NCI-H748 treated with DMSO at 0.1 percent for 48 hours (cell line): ENCODE results near the gene DOK3.

Source experiments
- DNase-seq: peaks from one replicate; lab custom pipeline; 2025; lab: John Stamatoyannopoulos, UW

Gene DOK3

DNA sequence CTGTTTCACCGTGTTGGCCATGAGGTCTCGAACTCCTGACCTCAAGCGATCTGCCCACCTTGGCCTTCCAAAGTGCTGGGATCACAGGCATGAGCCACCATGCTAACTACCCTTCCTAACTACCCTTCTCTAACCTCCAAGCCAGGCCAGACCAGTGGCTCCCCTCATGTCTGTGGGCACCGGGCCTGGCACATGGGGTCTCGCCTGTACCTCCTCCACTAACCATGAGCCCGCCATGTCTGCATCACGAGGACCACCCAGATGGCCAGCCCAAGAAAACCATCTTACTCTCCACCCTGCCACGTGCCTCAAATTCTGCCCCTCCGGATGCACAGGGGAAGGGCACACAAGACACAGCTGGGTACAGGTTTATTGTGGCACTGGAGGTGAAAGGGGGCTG, 26.6 kb downstream of the DOK3 start:
- DNase-seq, result no peak

DNA sequence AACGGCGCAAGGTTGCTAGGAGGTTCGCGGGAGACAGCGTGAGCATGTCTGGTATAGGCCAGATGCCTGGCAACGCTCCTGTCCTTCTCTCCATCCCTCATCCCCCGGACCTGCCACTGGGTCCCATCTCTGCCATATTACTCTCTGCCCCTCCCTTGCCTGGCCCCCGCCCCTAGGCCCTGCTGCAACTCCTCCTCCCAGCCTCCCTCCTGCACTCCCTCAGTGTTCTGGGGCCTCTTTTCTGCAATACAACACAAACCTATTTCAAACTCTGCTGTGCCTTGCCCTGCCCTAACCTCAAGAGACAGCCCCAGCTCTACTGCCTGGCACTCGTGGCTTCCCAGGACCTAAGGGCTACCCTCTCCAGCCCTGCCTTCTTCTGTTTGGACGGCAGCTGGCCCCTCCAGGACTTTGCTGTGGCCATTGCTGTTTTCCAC, 27.2 kb downstream of the DOK3 start:
- no peak for DNase-seq

DNA sequence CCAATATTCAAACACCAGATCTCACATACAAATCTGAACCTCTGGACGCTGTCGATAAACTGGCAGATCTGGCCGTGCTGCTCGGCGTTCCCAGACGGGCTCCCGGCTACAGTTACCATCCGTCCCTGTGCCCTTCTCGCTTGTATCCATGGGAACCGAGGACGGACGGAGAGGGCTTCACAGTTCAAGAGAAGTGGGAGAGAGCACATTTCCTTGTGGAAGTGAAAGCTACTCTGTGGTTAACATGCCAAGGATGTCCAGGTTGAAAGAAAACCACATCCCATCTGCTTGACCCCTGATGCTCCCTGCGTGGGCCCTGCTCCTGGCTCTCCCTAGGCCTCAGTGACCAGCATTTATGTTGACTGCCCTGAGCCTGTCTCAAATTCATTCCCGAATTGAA, 29.9 kb downstream of the DOK3 start:
- DNase-seq, result no peak

DNA sequence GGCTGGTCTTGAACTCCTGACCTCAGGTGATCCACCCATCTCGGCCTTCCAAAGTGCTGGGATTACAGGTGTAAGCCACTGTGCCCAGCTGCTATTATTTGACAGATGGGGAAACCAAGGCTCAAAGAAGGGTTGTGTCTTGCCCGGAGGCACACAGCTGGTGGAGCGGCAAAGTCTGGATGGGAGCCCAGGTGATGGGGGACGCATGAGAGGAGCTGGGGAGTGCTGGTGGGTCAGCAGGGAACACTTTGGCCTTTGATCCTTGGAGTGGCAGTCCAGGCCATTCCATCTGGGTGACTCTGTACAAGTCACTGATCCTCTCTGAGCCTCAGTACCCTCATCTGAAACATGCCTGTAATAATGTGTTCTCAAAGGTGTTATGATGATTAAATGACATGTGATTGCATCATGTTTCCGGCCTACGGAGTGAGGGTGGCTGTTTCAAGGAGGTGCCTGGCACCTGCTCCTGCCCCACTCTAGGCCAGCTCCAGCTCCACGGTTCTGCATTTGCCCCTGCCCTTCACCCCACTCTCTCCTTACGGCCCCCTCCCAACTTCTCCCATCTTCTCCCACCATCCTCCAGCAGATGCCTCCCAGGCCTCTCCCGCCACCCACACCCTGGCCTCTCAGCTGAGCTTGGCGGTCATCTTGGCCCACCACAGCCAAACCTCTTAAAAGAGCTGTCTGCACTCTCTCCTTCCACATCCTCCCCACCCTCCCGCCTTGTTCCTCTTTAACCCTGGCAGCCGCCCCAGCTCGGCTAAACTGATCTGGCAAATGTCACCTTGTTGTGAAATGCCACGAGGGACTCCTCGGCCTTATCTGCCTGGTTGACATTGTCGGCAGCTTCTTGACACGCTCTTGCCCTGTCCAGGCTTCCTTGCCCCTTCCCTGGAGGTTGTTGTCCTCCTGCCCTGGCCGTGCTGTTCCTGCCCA, 30.6 kb downstream of the DOK3 start:
- DNase-seq, result no peak

GRCh38 chr5:177477701-177478477, 31.7 kb downstream of the DOK3 start:
- no peak for DNase-seq

DNA sequence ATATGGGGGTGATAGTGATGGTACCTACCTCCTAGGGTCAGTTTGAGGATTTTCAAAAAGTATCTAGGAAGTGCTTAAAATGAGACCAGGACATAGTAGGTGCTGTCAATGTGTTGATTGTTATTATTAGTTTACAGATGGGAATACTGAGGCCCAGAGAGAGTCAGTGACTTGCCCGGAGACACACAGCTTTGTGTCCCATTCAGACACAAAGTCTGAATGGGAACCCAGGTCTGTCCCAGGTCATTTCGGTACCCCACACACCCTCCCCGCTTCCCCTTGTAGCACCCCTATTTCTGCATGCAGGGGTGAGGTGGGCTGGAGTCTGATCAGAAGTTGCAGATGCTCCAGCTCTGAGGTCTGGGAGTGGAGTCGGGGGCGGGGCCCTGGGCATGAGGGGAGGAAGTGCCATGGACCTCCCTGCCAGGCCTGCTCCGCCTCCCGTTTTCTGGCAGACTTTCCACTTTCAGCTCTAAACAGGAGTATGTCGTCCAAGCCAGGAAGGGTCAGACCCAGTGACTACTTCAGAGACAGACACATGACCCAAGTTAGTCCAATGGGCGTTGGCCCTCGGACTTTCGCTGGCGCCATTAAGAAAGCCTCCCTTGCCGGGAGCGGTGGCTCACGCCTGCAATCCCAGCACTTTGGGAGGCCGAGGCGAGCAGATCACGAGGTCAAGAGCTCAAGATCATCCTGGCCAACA, 32.9 kb downstream of the DOK3 start:
- DNase-seq, result no peak

DNA sequence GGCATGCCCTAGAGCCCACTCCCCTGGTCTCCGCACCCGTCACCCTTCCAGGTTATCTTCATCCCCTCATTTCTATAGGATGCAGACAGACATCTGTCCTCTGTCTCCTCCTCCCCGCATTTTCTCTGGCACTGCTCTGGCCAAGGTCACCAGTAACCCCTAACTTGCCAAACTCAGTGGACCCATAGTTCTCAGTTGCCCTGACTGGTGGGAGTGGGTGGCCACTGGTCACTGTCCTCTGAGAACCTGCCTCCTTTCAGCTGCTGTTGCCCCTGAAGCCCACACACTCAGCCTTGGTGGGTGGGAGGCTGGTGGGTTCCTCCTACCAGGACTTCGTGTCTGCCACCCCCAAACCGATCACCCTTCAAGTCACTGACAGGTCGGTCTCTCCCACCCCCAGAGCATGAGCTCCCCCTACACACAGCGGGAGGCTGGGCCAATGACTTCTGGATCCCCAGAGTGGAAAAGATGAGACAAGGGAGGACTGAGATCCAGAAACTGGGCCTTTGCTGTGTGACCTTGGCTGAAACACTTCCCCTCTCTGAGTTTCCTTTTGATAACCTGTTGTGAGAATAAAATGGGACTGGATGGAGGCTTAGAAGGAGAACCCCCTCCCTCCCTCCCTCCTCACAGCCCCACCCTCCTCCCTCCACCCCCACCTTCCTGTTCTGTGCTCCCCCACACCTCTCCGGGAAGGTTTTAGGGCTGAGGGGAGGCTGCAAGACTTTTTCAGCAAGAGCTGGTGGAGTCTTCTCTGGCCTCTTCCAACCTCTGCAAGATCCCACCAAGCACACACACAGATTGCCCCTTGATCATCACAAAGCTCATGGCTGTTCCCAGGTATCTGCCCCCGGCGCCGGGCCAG, 33.8 kb downstream of the DOK3 start:
- DNase-seq, result no peak

DNA sequence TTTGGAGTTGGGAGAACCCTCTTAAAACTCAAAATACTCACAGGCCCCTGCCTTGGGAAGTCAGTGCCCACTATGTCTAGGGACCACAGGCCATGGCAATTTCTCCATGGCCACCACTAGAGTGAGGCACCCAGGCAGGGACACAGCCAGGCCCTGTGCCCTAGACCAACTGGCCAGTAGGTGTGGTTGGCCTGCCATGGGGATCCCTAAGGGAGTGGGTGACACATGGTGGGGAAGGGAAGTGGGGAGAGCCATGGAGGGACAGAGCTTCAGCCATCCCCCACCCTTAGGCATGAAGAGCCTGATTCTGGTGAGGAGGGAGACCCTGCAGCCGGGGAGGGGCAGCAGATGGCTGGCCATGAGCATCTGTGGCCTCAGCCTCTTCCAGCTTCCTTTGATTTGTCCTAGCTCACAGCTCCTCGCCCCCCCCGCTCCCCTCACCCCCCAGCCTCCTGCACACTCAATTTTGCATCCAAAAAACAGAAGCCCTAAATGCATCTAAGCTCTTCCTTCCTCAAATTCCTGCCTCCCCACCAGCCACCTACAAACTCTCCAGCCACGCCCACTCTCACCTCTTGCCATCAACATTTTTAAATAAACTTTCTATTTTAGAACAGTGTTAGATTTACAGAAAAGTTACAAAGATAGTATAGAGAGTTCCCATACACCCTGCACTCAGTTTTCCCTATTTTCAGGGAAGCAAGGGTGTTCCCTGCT, 34.6 kb downstream of the DOK3 start:
- no peak for DNase-seq

DNA sequence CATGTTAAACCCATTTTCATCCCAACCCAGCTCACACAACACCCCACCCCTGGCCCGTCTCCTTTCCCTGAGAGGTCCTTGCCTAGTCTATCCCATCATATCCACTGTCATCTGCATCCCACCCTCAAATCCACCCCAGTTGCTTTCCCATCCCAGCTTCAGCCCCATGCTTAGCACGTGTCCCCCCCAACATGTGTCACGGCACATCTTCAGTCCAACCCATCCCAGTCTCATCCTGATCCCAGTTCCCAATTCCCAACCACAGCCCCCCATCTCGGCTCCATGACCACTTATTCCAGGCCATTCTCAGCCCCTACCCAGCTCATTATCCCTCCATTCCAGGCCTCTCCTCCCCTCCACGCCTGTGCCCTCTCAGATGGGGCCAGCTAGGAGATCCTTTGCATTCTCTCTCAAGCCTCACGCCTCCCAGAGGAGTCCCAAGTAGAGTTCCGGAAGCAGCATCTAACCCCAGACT, 35.6 kb downstream of the DOK3 start:
- no peak for DNase-seq

- peak; percentile 23 for DNase-seq
These were observed 36.1 kb downstream of the DOK3 start, which contains the start of gene DBN1 for GRCh38 chr5:177473443-177474001. DBN1 (minus strand) TSS chr5:177473634; CDS start chr5:177473521, 113 bp downstream.

GRCh38 chr5:177472460-177473442, 36.9 kb downstream of the DOK3 start:
- DNase-seq, result no peak

DNA sequence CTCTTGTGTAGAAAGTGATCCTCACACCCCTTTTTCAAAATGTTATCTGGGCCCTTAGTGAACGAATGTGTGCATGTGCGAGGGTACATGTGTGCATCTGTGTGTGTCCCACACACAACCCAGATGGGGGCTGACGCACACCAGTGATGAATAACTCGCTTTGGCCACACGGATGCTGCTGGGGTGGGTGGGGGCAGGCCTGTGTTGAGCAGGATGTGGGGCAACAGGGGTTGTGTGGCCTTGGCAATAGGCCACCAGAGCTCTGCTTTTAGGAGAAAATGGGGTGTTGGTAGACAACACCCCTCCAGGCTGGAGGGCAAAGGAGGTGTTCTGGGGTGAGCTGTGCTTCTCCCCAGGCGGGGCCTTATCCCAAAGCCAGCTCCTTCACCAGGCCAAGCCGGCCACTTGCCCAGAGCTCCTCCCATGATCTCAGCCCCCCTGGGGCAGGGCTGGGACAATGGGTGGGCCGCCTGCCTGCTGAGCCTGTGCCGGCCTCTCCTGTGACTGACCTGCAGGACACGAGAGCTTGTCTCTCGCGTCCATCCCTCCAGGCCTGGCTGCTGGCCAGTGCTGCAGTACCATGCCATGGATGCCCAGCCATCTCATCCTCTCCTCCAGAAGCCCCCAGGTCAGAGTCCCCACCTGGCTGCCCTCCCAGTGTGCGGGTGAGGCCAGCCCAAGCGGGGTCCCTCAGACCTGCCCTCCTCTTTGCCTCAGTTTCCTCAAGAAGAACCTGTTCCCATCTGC, 37.8 kb downstream of the DOK3 start:
- no peak for DNase-seq

- no peak for DNase-seq
These were observed 38.7 kb downstream of the DOK3 start for GRCh38 chr5:177470759-177471536.

DNA sequence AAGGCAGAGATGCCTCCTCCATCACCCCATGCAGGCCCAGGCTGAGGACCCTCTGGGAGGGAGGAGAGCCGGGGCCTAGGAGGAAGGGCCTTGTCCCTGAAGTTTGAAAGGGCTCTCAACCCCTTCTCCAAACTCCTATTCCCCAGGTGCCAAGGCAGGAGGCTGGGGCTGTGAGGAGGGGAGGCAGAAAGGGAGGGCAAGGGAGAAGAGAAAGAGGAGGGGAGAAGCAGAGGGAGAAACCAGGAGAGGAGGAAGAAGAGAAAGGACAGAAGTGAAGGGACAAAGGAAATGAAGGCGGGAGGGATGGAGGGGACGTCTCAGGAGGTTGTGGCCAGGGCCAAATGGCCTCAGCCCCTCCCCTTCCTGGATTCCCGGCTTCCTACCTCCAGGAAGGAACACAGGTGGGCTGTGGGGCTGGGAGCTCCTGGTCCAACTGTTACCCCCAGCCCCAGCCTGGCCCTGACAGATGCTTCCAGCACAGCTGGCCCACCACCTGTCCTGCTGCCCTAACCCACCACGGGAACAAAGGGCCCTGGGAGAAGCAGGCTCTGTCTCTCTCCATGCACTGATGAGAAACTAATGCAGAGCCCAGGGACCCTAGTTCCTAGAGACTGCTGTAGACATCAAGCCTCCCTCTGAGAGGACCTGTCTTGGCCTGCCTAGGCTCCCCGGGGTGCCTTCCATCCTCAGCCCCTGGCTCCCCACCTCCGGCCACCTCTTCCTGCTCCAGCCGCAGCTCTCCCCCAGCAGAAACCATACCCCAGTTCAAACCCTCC, 39.7 kb downstream of the DOK3 start:
- no peak for DNase-seq

DNA sequence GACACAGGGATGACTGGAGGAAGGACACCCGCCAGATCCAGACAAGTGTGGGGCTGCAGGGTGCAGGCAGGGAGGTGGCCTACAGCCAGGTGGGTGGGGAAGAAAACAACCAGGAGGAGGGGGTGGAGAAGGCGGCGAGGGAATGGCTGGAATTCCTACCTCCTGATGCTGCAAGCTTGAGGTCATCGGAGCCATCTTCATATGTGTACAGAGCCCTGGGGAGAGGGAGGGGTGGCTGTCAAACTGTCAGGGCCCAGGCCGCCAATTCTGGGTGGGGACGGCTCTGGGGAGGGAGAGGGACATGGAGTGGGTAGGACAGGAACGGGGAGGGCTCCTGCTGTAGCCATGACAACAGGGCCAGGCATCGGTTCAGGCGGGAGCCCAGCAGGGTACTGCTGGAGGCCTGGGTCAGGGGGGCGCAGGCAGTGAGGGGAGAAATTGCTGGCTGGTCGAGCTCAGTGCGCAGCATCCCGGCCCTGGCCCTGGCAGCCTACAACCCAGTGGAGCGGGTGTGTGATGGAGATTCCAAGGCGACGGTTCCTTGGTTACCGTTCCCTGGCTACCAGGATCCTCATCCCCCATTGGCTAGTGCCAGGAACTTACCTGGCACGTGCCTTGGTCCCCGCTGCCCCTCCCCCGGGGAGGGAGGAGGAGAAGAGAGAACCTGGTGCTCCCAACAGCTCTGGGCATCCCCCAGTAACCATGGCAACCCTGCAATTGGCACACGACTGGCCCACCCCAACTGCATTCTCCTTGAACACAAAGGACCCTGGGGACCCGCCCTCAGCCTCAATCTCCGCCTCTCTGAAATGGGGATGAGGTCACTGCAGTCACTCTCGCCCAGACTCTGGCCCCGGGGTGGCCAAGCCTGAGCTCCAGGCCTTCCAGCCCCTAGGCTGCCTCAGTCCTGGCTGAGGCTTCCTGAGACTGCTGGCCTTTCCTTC, 40.7 kb downstream of the DOK3 start:
- peak; percentile 20 for DNase-seq

DNA sequence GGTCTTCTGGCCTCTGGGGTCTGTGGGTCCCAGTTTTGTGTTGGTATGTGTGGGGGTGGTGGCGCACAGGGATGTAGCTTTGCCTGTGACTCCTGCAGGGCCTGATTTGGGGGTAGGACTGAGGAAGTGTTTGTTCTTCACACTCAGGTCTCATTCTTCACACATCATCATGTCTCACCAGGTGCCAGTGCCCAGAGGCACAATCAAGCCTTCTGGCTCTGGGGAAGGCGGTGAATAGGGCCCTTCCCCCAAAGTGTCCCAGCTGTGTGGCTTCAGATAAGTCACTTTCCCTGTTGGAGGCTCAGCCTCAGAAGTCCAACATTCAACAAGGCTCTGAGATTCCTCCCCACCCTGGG, 41.3 kb downstream of the DOK3 start:
- DNase-seq, result no peak
